UCSD-AML1 (cell line): ENCODE data around the gene ANGPT4.
"Not testable (repeated sequence)": the region's sequence is repeated elsewhere in the genome, so short reads cannot be mapped to it uniquely, and the experiment has no call there.

Experiments
- DNase-seq: peaks from one replicate; lab custom pipeline; 2025; ENCODE audit not compliant: unreplicated experiment; lab: John Stamatoyannopoulos, UW

ANGPT4 gene

DNA sequence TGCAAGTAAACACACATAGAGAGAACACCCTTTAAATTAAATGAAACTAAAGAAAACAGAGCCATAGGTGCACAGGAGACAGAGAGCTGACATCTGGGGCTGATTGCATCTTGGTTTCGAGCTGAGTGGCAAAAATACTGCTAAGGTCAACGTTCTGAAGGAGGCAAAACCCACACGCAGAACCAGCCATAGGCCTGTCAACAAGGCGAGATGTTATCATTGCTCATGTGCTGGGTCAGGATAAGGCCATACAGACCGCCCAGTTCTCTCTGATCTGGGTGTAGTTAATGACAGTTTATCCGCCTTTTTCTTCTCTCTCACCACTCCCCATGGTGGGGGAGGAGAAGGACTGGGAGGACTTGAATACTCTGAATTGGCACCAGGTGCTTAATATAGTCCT lies 87.1 kb downstream of the ANGPT4 start:
- DNase-seq, result no peak

DNA sequence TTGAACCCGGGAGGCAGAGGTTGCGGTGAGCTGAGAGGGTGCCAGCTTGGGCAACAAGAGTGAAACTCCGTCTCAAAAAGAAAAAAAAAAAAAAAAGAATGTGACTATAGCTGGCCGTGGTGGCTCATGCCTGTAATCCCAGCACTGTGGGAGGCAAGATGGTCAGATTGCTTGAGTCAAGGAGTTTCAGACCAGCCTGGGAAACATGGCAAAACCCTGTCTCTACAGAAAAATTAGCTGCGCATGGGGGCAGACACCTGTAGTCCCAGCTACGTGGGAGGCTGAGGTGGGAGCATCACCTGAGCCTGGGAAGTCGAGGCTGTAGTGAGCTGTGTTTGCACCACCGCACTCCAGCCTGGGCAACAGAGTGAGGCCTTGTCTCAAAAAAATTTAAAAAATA lies 88.2 kb downstream of the ANGPT4 start:
- DNase-seq, result not testable (repeated sequence)

- DNase-seq, result no peak
These were observed 89.3 kb downstream of the ANGPT4 start for GRCh38 chr20:826695-827323.

DNA sequence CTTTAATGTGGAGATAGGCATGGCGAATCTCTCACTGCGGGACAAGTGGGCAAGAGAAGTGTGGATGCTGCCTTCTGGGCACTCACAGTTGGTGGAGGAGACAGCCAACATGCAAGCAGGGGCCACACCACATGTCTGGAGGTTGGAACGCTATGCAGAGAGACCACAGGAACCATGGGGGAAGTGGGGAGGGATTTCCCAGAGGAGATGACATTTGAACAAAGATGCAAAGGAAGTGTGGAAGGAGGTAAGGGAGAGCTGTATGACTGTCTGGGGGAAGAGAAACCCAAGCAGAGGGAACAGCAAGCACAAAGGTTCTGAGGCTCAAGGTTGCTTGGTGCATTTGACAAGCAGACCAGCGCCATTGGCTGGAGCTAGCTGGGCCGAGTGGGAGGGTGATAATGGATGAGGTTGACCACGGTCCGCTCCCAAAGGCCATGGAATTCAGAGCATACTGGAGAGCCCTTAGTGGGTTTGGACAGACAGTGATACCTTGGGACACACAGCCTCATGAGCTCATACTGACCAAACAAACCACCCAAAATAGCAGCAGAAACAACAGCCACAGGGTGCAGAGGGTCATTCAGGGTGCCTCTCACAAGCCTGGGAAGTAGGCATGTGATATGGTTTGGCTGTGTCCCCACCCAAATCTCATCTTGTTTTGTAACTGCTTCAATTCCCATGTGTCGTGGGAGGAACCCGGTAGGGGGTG lies 90.3 kb downstream of the ANGPT4 start:
- peak; percentile 47 for DNase-seq

GRCh38 chr20:824916-825315 lies 91.2 kb downstream of the ANGPT4 start:
- DNase-seq, result no peak

DNA sequence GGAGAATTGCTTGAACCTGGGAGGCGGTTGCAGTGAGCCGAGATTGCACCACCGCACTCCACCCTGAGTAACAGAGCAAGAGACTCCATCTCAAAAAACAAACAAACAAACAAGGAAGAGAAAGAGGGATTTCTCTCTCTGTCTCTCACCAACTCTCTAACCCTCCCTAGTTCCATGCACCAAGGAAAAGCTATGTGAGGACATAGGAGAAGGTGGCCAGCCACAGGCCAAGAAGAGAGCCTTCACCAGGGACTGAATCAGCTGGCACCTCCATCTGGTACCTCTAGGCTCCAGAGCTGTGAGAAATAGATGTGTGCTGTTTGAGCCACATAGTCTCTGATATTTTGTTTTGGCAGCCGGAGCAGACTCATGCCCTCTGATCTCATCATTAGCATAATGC lies 91.6 kb downstream of the ANGPT4 start:
- no peak for DNase-seq

- no peak for DNase-seq
These were observed 92.6 kb downstream of the ANGPT4 start for GRCh38 chr20:823574-823902.

- no peak for DNase-seq
These were observed 93.2 kb downstream of the ANGPT4 start for GRCh38 chr20:822651-823573.

DNA sequence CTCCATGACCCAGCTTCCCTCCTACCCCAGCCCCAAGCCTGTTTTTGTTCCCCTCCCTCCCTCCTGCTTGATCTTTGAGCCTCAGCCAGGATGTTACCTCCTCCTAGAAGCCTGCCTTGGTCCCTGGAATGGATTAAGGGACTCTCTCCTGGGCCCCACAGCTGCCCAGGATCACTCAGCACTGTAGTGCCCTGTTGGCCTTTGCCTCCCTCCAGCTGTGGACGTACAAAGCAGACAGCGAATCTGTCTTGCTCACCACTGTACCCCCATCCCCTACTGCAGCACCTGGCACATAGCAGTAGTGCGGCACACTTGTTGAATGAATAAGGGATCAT lies 94.4 kb downstream of the ANGPT4 start:
- DNase-seq, result no peak

GRCh38 chr20:821046-821730 lies 94.9 kb downstream of the ANGPT4 start:
- no peak for DNase-seq

- no peak for DNase-seq
These were observed 95.7 kb downstream of the ANGPT4 start for GRCh38 chr20:820323-820953.
